ENCODE measurements around the gene AGO4.
"Not testable (repeated sequence)": the region's sequence is repeated elsewhere in the genome, so short reads cannot be mapped to it uniquely, and the experiment has no call there.

DNA sequence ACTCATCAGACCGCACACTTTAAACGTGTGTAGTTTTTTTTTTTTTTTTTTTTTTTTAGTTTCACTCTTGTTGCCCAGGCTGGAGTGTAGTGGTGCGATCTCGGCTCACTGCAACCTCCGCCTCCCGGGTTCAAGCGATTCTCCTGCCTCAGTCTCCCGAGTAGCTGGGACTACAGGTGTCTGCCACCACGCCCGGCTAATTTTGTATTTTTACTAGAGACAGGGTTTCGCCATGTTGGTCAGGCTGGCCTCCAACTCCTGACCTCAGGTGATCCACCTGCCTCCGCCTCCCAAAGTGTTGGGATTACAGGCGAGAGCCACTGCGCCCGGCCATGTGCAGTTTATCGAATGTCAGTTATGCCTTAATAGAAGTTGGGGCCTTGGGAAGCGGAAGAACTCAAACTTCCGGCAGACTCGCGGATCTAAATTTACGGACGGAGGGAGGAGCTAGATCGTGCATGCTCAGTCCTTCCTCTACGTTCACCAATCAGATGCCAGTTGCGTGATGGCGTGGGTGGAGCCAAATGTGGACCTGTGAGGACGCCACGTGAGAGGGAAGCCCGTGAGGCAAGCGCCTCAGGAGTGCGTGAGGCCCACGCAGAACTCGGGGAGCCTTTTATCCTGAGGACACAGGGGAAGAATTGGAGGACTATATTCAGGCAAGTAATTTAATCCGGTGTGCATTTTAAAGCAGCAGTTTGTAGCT, 61.6 kb downstream of the AGO4 start:
- TF ChIP-seq, protein P1, sequence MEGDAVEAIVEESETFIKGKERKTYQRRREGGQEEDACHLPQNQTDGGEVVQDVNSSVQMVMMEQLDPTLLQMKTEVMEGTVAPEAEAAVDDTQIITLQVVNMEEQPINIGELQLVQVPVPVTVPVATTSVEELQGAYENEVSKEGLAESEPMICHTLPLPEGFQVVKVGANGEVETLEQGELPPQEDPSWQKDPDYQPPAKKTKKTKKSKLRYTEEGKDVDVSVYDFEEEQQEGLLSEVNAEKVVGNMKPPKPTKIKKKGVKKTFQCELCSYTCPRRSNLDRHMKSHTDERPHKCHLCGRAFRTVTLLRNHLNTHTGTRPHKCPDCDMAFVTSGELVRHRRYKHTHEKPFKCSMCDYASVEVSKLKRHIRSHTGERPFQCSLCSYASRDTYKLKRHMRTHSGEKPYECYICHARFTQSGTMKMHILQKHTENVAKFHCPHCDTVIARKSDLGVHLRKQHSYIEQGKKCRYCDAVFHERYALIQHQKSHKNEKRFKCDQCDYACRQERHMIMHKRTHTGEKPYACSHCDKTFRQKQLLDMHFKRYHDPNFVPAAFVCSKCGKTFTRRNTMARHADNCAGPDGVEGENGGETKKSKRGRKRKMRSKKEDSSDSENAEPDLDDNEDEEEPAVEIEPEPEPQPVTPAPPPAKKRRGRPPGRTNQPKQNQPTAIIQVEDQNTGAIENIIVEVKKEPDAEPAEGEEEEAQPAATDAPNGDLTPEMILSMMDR (IDR thresholded peaks at IDR 0.05 in 4 of 5, conservative IDR thresholded peaks at IDR 0.05 in 1 of 5) = not testable (repeated sequence)
- TF ChIP-seq POLR2A (IDR thresholded peaks at IDR 0.05) = not testable (repeated sequence)
